GDM1 (cell line): ENCODE data around the gene SEMA3A.

Experiments used
- DNase-seq: peaks from one replicate; lab custom pipeline; 2025; lab: John Stamatoyannopoulos, UW

Gene SEMA3A

DNA sequence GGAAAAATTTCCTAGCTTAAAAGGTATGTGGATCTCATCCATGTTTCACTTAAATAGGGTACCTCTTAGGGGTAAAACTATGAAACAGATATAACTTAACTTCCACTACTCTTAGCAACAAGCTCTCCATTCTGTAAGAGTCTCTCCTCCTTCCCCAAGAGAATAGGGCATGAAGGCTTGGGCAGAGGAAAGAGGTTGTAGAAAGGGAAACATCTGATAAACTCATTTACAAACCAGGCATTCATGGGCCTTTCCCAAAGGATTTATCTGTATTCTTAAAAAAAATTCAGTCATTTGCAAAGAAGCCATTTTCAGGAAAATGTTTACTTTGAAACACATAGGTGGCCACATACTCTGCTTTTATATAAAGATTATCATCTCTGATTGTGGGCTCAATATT is 82.7 kb downstream of the SEMA3A start:
- no peak for DNase-seq

- DNase-seq, result no peak
Observed at GRCh38 chr7:84110400-84110799, 84.2 kb downstream of the SEMA3A start.

DNA sequence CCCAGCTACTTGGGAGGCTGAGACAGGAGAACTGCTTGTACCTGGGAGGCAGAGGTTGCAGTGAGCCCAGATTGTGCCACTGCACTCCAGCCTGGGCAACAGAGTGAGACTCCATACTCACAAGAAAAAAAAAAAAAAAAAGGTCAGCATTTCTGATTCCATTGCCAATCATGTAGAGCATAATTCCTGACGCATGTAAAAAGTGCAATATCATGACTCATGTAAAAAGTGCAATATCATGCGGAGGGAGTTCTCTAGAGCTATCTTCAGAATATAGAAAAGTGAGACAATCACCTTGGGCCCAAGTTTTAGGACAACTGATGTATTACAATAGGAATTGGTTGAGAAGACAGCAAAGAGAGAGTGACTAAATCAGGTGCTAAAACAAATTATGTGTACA is 85.8 kb downstream of the SEMA3A start:
- DNase-seq, result no peak

DNA sequence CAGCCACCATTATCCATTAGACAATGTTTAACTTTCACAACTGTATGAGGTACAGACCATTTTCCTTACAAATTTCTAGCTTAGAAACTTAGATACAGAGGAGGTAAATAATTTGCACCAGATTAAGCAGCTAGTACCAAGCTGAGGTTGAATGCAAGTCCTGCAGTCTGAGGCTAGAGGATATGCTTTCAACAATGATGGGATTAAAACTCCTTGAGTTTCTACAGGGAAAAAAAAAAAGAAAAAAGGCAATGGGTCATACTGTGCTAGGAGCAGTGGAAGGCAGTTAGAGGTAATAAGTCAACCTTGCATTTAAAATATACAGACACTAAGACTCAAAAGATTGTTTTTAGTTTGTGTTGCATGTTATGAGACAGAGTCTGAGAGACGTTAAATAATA is 86.5 kb downstream of the SEMA3A start:
- DNase-seq, result no peak

- DNase-seq, result no peak
Observed at GRCh38 chr7:84107259-84107658, 87.3 kb downstream of the SEMA3A start.

GRCh38 chr7:84106291-84106690 is 88.3 kb downstream of the SEMA3A start:
- no peak for DNase-seq

DNA sequence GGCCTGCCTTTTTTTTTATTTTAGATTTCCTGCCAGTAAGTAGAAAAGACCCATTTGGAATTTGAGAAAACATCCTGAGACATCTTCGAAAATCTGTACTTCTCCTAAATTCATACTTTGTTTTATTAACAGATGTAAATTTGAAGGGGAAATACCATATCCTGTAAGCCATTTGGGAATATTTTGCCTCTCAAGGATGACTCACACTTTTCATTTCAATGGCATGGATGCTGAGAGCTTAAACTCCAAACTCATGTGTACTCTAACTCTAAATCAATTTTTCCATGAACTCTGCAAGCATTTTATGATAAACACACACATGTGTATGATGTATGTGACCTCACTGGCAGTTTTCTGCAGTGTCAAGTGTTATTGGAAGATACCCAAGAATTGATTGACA is 89.0 kb downstream of the SEMA3A start:
- DNase-seq, result no peak

- DNase-seq, result no peak
Observed at GRCh38 chr7:84104826-84105225, 89.8 kb downstream of the SEMA3A start.

GRCh38 chr7:84102213-84102612 is 92.4 kb downstream of the SEMA3A start:
- DNase-seq, result no peak

DNA sequence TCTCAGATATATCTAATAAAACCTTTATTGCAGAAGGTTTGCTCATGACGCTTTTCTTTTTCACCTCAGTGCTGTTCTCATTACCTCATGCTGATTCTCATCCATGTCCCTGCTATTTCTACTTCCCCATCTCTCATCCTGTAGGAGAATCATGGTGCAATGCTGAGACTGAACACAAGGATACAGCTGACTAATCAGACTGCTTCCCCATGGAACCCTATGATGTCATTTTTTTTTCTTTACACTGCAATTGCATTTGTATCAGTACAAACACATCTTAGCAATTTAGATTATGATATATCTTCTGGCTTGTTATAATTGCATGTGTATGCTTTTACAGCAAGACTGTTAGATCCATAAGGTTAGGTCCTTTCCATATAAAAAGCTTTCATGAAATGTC is 93.7 kb downstream of the SEMA3A start:
- no peak for DNase-seq

DNA sequence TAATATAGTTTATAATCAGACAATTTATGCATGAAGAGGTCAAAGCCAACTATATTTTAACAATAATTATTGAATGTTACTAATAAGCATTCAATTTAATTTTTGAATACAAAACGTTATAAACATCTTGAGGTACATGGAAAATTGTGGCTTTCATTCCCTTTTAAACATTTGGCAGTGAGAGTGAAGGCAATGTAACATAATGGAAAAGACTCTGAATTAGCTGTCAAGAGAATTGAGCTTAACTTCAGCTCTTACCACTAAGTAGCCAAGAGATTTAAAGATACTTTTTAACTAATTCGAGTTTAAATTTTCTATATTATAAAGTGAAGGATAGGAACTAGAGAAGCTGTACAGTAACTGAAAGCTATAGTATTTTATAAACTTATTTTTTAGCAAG is 98.6 kb downstream of the SEMA3A start:
- no peak for DNase-seq

DNA sequence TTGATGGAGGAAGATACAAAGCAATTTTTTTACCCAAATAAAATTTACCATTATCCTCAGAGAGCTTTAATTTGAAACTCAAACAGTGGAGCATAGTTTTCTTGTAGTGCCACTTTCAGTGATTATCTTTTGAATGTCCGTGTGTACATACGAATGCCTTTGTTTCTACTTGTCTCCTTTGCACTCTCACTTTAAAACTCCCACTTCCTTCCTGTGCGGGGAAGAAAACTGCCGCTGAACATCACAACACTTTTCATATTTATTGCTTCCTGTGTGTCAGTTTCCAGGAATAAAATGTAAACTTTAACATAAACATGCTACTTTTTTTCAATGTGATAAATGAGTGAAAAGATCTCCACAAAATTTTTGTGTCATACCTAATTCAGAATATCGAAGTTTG is 102.4 kb downstream of the SEMA3A start:
- DNase-seq, result no peak

DNA sequence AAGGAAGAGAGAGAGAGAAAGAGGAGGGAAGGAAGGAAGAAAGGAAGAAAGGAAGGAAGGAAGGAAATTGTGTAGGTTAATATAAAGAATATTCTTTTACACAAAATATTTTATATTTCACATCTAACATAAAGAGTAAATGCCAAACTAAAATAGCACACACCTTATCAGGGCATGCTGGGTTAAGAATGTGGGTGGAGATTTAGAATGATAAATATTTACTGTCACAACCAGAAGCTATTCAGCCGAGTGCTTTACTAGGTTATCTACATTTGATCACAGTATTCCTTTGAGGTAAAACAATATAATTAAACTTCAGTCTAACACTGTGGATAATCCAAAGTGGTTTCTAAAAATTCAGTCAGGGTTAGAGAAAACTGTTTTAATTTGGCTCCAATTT is 103.3 kb downstream of the SEMA3A start:
- no peak for DNase-seq

GRCh38 chr7:84088802-84089201 is 105.8 kb downstream of the SEMA3A start:
- no peak for DNase-seq

DNA sequence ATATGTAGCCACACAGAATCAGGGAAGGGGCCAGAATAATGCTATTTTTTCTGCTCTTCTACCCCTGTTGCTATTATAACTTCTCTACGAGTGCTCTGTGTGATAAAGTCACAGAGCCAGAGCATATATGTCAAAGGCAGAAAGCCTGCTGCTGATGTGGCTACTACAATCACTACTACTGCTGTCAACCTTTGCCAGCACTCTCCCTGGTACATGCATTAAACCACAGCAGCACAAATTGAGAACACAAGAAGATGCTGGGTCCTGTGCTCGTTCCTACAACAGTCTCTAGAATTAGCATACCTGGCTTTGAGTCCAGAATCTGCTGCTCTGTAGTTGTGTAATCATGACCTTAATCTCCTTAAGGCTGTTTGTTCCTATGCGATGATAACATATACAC is 108.6 kb downstream of the SEMA3A start:
- no peak for DNase-seq

- DNase-seq, result no peak
Observed at GRCh38 chr7:84085147-84085546, 109.4 kb downstream of the SEMA3A start.

DNA sequence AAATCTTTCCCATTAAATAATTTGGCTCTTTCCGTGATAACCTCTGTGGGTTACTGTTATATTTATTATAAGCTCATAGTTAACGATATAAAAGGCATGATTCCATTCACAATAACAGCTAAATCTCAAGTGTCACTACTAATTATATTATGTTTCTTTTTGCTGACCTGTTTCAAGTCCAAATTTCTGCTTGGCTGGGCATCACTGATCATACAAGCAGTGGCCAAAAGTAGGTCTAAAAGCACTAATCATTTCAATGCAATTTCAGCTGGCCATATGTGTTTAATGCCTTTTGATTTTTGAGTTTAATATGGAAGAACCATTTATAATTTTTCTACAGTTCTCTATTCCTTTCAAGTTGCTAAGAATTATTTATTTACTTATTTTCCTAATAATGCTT is 110.7 kb downstream of the SEMA3A start:
- DNase-seq, result no peak

GRCh38 chr7:84081973-84082522 is 112.5 kb downstream of the SEMA3A start:
- no peak for DNase-seq

DNA sequence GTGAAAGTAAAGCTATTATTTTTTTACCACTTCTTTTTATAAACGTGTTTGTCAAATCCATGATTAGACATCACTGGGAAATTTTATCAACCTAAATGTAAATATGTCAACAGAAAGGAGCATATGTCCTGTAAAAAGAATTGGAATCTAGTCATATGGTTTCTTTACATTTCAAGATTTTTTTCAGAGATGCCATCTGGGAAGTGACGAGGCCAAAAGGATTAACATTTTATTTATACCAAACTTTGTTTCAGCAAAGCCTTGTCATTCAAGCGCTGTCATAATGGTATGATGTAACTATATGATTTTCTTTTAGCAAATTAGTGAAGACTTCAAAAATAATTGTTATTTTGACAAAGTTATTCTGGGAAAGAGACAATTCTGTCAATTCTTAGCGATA is 117.3 kb downstream of the SEMA3A start:
- no peak for DNase-seq

- DNase-seq, result no peak
Observed at GRCh38 chr7:84076219-84076618, 118.4 kb downstream of the SEMA3A start.

- DNase-seq, result no peak
Observed at GRCh38 chr7:84073186-84073875, 121.3 kb downstream of the SEMA3A start.

- no peak for DNase-seq
Observed at GRCh38 chr7:84070770-84071169, 123.8 kb downstream of the SEMA3A start.

- DNase-seq, result no peak
Observed at GRCh38 chr7:84069999-84070500, 124.5 kb downstream of the SEMA3A start.

GRCh38 chr7:84069033-84069432 is 125.6 kb downstream of the SEMA3A start:
- no peak for DNase-seq
